Endothelial cell of umbilical vein (primary cell): ENCODE results near the gene LIPG. TPM values are rescaled to one million over a fixed set of nuclear protein-coding genes. Genes with fewer than 3 reads are reported as not detected.
A peak's percentile ranks its signal among the peaks of the same experiment; 100 is the strongest.

Experiments
- BruUV-seq: library from RNA; stranded (reverse); fragments of 400-500 nt; replicated peaks from 2 replicates; lab custom pipeline; 2021; lab: Mats Ljungman, UMichigan
- CTCF ChIA-PET: fragments of 300-600, 350-600 bp; sonication (Branson Sonifier 250); formaldehyde crosslinking; loops from one replicate; lab custom pipeline; 2021; ENCODE audit warnings: antibody characterized with exemption, inconsistent platforms; lab: Charles Lee
- POLR2A ChIA-PET: fragments of 300-600, 350-600 bp; sonication (Branson Sonifier 250); formaldehyde crosslinking; loops from one replicate; lab custom pipeline; 2021; ENCODE audit warnings: antibody characterized with exemption, inconsistent platforms; lab: Charles Lee
- DNase-seq: peaks from one replicate; pipeline ENCODE4 v3.0.0-alpha.2; 2011; ENCODE audit warnings: low read depth, low spot score
- FAIRE-seq: peaks from 2 replicates; lab custom pipeline; 2011; peaks lifted over from hg19 to GRCh38; lab: Jason Lieb, UNC
- H2AFZ ChIP-seq: 2 replicates; pipeline ENCODE4 v1.6.0; 2012; ENCODE audit warnings: low read depth, low read length, control low read depth, inconsistent platforms
- H3K27ac ChIP-seq: 2 replicates; pipeline ENCODE4 v1.5.1; 2011; ENCODE audit warnings: low read depth, mild to moderate bottlenecking, control low read depth, low read length, moderate library complexity; ENCODE audit not compliant: insufficient read depth
- H3K27me3 ChIP-seq, 2 experiments: 2 replicates each; pipeline versions ENCODE4 v1.6.0 to v1.6.1; 2011; ENCODE audit warnings: low read length in 2 of 2, mixed read lengths in 1 of 2; ENCODE audit not compliant: control insufficient read depth in 2 of 2, insufficient read depth in 2 of 2
- H3K36me3 ChIP-seq, 2 experiments: 2 replicates in 1 of 2; 3 replicates in 1 of 2; pipeline ENCODE4 v1.5.1; 2011; ENCODE audit warnings: low read length in 2 of 2, mild to moderate bottlenecking in 1 of 2, moderate library complexity in 1 of 2; ENCODE audit not compliant: control insufficient read depth in 2 of 2, insufficient read depth in 2 of 2; ENCODE audit errors: extremely low read depth in 1 of 2
- H3K4me1 ChIP-seq: 3 replicates; pipeline ENCODE4 v1.5.1; 2011; ENCODE audit warnings: mild to moderate bottlenecking, low read length; ENCODE audit not compliant: control insufficient read depth, insufficient read depth; ENCODE audit errors: extremely low read depth
- H3K4me2 ChIP-seq: 2 replicates; pipeline ENCODE4 v1.6.1; 2011; ENCODE audit warnings: low read length, control low read depth, mixed read lengths; ENCODE audit not compliant: insufficient read depth
- H3K4me3 ChIP-seq, 3 experiments: fragments of 200-600 bp in 1 of 3; sonication (generic), shearing (Covaris generic) in 1 of 3; replicated peaks in 1 of 3; 2 replicates each; pipeline ENCODE4 v1.5.1; 2011 to 2016; ENCODE audit warnings: control low read depth in 3 of 3, low read length in 3 of 3, mild to moderate bottlenecking in 2 of 3, inconsistent platforms in 1 of 3, low read depth in 1 of 3, moderate library complexity in 1 of 3; ENCODE audit not compliant: insufficient read depth in 1 of 3
- H3K79me2 ChIP-seq: 2 replicates; pipeline ENCODE4 v1.6.0; 2012; ENCODE audit warnings: low read length, inconsistent platforms; ENCODE audit not compliant: control insufficient read depth, insufficient read depth
- H3K9ac ChIP-seq: replicated peaks from 2 replicates; pipeline ENCODE3; 2011; ENCODE audit warnings: low read length, control low read depth; ENCODE audit not compliant: insufficient read depth; ENCODE audit errors: extremely low read depth
- H3K9me1 ChIP-seq: replicated peaks from 3 replicates; pipeline ENCODE4 v1.6.0; 2011; ENCODE audit warnings: mild to moderate bottlenecking, low read length; ENCODE audit not compliant: control insufficient read depth, insufficient read depth; ENCODE audit errors: extremely low read depth
- H3K9me3 ChIP-seq: replicated peaks from 2 replicates; pipeline ENCODE4 v1.5.1; 2012; ENCODE audit warnings: low read length, inconsistent platforms; ENCODE audit not compliant: control insufficient read depth, insufficient read depth
- H4K20me1 ChIP-seq: replicated peaks from 2 replicates; pipeline ENCODE3; 2011; ENCODE audit warnings: mild to moderate bottlenecking, low read length; ENCODE audit not compliant: control insufficient read depth, insufficient read depth; ENCODE audit errors: extremely low read depth
- CTCF ChIP-seq, 2 donors: IDR thresholded peaks; 1 replicate in 1 of 2; 2 replicates in 1 of 2; pipeline ENCODE4 v1.5.1; 2011; ENCODE audit warnings: low read length in 2 of 2, mild to moderate bottlenecking in 2 of 2, moderate library complexity in 2 of 2, control low read depth in 1 of 2, inconsistent platforms in 1 of 2, low read depth in 1 of 2; ENCODE audit not compliant: insufficient read depth in 1 of 2; ENCODE audit errors: extremely low read depth in 1 of 2
- EZH2 ChIP-seq: IDR thresholded peaks from 2 replicates; pipeline ENCODE4 v1.6.1; 2012; ENCODE audit warnings: borderline replicate concordance, low read depth, mild to moderate bottlenecking, moderate library complexity, low read length, inconsistent platforms; ENCODE audit not compliant: severe bottlenecking
- FOS ChIP-seq: IDR thresholded peaks from 2 replicates; pipeline ENCODE4 v1.6.1; 2011; ENCODE audit warnings: mild to moderate bottlenecking, low read length, moderate library complexity, borderline replicate concordance; ENCODE audit not compliant: insufficient read depth
- GATA2 ChIP-seq: IDR thresholded peaks from 2 replicates; pipeline ENCODE4 v1.7.0; 2011; ENCODE audit warnings: low read depth, mild to moderate bottlenecking, moderate library complexity, mixed read lengths, low read length; ENCODE audit not compliant: insufficient read length, insufficient read depth
- MYC ChIP-seq: IDR thresholded peaks from one replicate; pipeline ENCODE4 v1.6.1; 2011; ENCODE audit warnings: mild to moderate bottlenecking, low read depth, low read length
- POLR2A ChIP-seq: IDR thresholded peaks from 2 replicates; pipeline ENCODE4 v1.6.1; 2012; ENCODE audit warnings: low read depth, mild to moderate bottlenecking, control low read depth, low read length
- dilution Hi-C: fragments of 300-500 bp; cut with MboI; formaldehyde crosslinking; loops from one replicate; pipeline ENCODE4 v1.15.0; 2019; ENCODE audit warnings: low sequenced_read_pairs; ENCODE audit not compliant: extremely low pct_ligation_motif_present
- intact Hi-C: fragments of 100-400 bp; cut with micrococcal nuclease; formaldehyde crosslinking; loops from one replicate; pipeline ENCODE4 v1.10.0; 2022
- polyA plus RNA-seq, 4 experiments: library from polyadenylated mRNA; depleted of rRNA in 3 of 4; stranded (reverse) in 3 of 4; unstranded in 1 of 4; fragments of >200 nt; gene quantifications; 2 replicates each; pipeline versions ENCODE4 v1.2.1 to v1.2.3, GENCODE V29; 2011 to 2012; ENCODE audit warnings: missing spikeins in 1 of 4
- total RNA-seq: library from RNA; stranded (reverse); gene quantifications from 2 replicates; pipeline ENCODE4 v1.2.3, GENCODE V29; 2021
- TF ChIP-seq, protein P1 (sequence below): IDR thresholded peaks from 2 replicates; pipeline ENCODE4 v1.6.1; 2011; ENCODE audit not compliant: insufficient read depth, insufficient read length

The LIPG gene
- total and polyA plus RNA-seq, 2 donors (not counting 3 experiments of a cell fraction or from before 2014, with no cell fraction given), result 80.6 to 86.3 TPM

- TF ChIP-seq EZH2, result no peak
- TF ChIP-seq POLR2A, result no peak
- TF ChIP-seq, protein P1, sequence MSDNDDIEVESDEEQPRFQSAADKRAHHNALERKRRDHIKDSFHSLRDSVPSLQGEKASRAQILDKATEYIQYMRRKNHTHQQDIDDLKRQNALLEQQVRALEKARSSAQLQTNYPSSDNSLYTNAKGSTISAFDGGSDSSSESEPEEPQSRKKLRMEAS, result no peak
These were observed 85.0 kb downstream of the LIPG start for GRCh38 chr18:49646873-49647272.

DNA sequence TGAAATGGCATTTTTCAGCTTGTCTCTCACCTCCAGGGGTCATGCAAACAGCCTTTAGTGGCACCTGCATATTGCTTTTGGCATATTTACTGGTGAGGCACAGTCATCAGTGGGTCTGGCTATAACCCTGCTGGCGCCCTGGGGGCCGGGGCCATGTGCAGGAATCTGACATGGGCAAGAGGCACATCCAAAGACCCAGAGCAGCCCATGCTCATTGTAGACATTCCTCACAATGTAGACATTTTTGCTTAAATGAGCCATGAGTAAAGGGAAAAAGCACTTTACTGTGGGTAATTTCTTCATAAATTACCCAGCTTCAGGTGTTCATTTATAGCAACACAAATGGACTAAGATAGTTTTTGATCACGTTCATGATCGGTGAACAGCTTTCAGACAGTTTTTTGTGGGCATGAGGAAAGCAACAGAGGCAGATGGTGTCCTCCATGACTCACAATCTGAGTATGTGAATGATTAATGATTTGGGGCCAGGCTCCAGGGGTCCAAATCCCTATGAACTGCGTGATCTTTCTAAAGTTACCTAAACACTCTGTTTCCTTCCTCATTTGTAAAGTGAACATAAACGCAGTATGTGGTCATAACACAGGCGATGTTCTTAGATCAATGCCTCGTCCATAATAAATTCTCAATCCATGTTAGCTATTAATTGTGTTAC lies 85.8 kb downstream of the LIPG start:
- H3K4me2 ChIP-seq, result peak overlapping the region; percentile 43
- dilution Hi-C loops (no loop called here), intact Hi-C loops (loop anchor here (5.0 kb wide), 2 partner anchors 40 to 85 kb away; partner anchors contain the start of gene LIPG)
- peak; percentile 82 for FAIRE-seq
- no TSS peak for BruUV-seq
- H3K36me3 ChIP-seq, result no peaks in the 10 kb centered on the region
- H3K79me2 ChIP-seq, result no peaks in the 10 kb centered on the region
- no peaks in the 10 kb centered on the region for H3K9me3 ChIP-seq
- no peaks in the 10 kb centered on the region for H3K27me3 ChIP-seq
- peak; percentile 49 for DNase-seq
- ChIA-PET CTCF (interaction anchor here (0.8 to 1.7 kb wide), 5 partner anchors 9 to 82 kb away, joined by 3 to 5 read pairs (median 4); no protein-coding TSS in a partner anchor), POLR2A (no interaction called here)
- no peak overlapping the region for H3K9ac ChIP-seq
- no peaks in the 10 kb centered on the region for H4K20me1 ChIP-seq
- H3K27ac ChIP-seq, result peak overlapping the region; percentile 4
- H2AFZ ChIP-seq, result no peak overlapping the region
- H3K4me3 ChIP-seq, result no peak overlapping the region
- H3K9me1 ChIP-seq, result no peaks in the 10 kb centered on the region
- no peak for TF ChIP-seq CTCF (IDR thresholded peaks at IDR 0.05; ENCODE audit: extremely low read depth in 1 of 2, insufficient read depth in 1 of 2, low read depth in 1 of 2, low read length in 2 of 2)
- TF ChIP-seq, protein P1, result no peak
- TF ChIP-seq MYC, result no peak
- TF ChIP-seq GATA2, result peak; percentile 57
- TF ChIP-seq POLR2A, result no peak
- no peak for TF ChIP-seq EZH2
- peak; percentile 77 for TF ChIP-seq FOS
- peaks cover 10% of the 10 kb centered on the region for H3K4me1 ChIP-seq

More at GRCh38 chr18:49646873-49647272, 85.0 kb downstream of the LIPG start:
- Histone ChIP-seq H3K27me3 (no peaks in the 10 kb centered on the region), H2AFZ (no peak overlapping the region), H3K9ac (no peak overlapping the region), H3K27ac (no peak overlapping the region), H3K4me3 (no peak overlapping the region), H3K4me1 (peaks cover 10% of the 10 kb centered on the region), H4K20me1 (no peaks in the 10 kb centered on the region), H3K79me2 (no peaks in the 10 kb centered on the region), H3K36me3 (no peaks in the 10 kb centered on the region), H3K9me3 (no peaks in the 10 kb centered on the region), H3K4me2 (no peak overlapping the region), H3K9me1 (no peaks in the 10 kb centered on the region)
- dilution Hi-C loops (no loop called here), intact Hi-C loops (loop anchor here (5.0 kb wide), 2 partner anchors 40 to 85 kb away; partner anchors contain the start of gene LIPG)
- FAIRE-seq (no peak), DNase-seq (no peak)
- POLR2A ChIA-PET, result no interaction called here
- CTCF ChIA-PET, result interaction anchor here (0.8 to 1.7 kb wide), 3 partner anchors 9 to 22 kb away, joined by 3 to 4 read pairs (median 4); no protein-coding TSS in a partner anchor
- no TSS peak for BruUV-seq
